HCT116 (cell line): ENCODE data around the gene CPOX. TPM values are rescaled to one million over a fixed set of nuclear protein-coding genes. Genes with fewer than 3 reads are reported as not detected.

Experiments
- ATAC-seq: fragments of 200-7000 bp; cut with Tn5 transposase; 2 replicates; pipeline ENCODE4 v1.9.1; 2020; ENCODE audit warnings: mild to moderate bottlenecking, moderate library complexity
- BruUV-seq: library from RNA; stranded (reverse); fragments of 400-500 nt; replicated peaks from 2 replicates; lab custom pipeline; 2021; lab: Mats Ljungman, UMichigan
- CTCF ChIA-PET: fragments of 300-600 bp; sonication (Branson Sonifier 250); formaldehyde crosslinking; loops from one replicate; lab custom pipeline; 2021; ENCODE audit warnings: antibody characterized with exemption; lab: Charles Lee
- POLR2A ChIA-PET: fragments of 300-600, 350-600 bp; sonication (Branson Sonifier 250); formaldehyde crosslinking; loops from one replicate; lab custom pipeline; 2021; ENCODE audit warnings: antibody characterized with exemption; lab: Charles Lee
- RAD21 ChIA-PET, 2 experiments: fragments of 300-600 bp; sonication (Branson Sonifier 250); formaldehyde crosslinking; loops; one replicate each; lab custom pipeline; 2023; ENCODE audit warnings: low total read pairs in 2 of 2; ENCODE audit not compliant: uncharacterized antibody in 2 of 2, unreplicated experiment in 2 of 2, low non-redundant PET in 1 of 2; lab: Charles Lee
- DNase-seq: peaks from one replicate; pipeline ENCODE4 v3.0.0-alpha.2; 2010; ENCODE audit warnings: low read depth, low spot score
- H2AFZ ChIP-seq: fragments of 200-600 bp; shearing (Covaris generic), sonication (generic); 2 replicates; pipeline ENCODE4 v1.6.1; 2017; ENCODE audit warnings: low read depth, mixed run types, mixed read lengths, antibody characterized with exemption, low read length; ENCODE audit not compliant: poor library complexity, severe bottlenecking
- H3K27ac ChIP-seq: 2 replicates; pipeline ENCODE4 v1.5.1; 2012; ENCODE audit warnings: low read depth, low read length
- H3K27me3 ChIP-seq: fragments of 200-600 bp; sonication (generic); 2 replicates; pipeline ENCODE4 v1.6.1; 2016; ENCODE audit warnings: mixed run types, low read length, mixed read lengths; ENCODE audit not compliant: insufficient read depth
- H3K36me3 ChIP-seq, 2 experiments: fragments of 200-500 bp in 1 of 2; fragments of 200-600 bp in 1 of 2; sonication (Bioruptor generic) in 1 of 2; sonication (generic) in 1 of 2; 2 replicates each; pipeline versions ENCODE4 v1.5.1 to v1.6.1; 2014 to 2016; ENCODE audit warnings: low read length in 2 of 2, inconsistent platforms in 1 of 2, mixed read lengths in 1 of 2, mixed run types in 1 of 2; ENCODE audit not compliant: insufficient read depth in 2 of 2, control insufficient read depth in 1 of 2
- H3K4me1 ChIP-seq, 2 experiments: fragments of 200-600 bp in 1 of 2; sonication (generic) in 1 of 2; 2 replicates each; pipeline versions ENCODE4 v1.5.1 to v1.6.1; 2012 to 2017; ENCODE audit warnings: low read length in 2 of 2, inconsistent platforms in 1 of 2, mild to moderate bottlenecking in 1 of 2, mixed read lengths in 1 of 2, mixed run types in 1 of 2, moderate library complexity in 1 of 2; ENCODE audit not compliant: insufficient read depth in 2 of 2, control insufficient read depth in 1 of 2
- H3K4me2 ChIP-seq: fragments of 200-600 bp; sonication (generic); 2 replicates; pipeline ENCODE4 v1.6.1; 2017; ENCODE audit warnings: mixed run types, low read length, mixed read lengths
- H3K4me3 ChIP-seq, 2 experiments: fragments of 200-600 bp in 1 of 2; sonication (generic) in 1 of 2; replicated peaks in 1 of 2; 2 replicates each; pipeline ENCODE4 v1.5.1; 2011 to 2016; ENCODE audit warnings: low read length in 2 of 2, control low read depth in 1 of 2, low read depth in 1 of 2, mild to moderate bottlenecking in 1 of 2, mixed read lengths in 1 of 2, mixed run types in 1 of 2
- H3K79me2 ChIP-seq: fragments of 200-600 bp; sonication (generic); 2 replicates; pipeline ENCODE4 v1.6.1; 2017; ENCODE audit warnings: mild to moderate bottlenecking, mixed run types, low read length, moderate library complexity, mixed read lengths; ENCODE audit not compliant: insufficient read depth
- H3K9ac ChIP-seq: fragments of 200-600 bp; sonication (generic); 2 replicates; pipeline ENCODE4 v1.6.1; 2016; ENCODE audit warnings: low read length, mixed read lengths
- H3K9me2 ChIP-seq: fragments of 200-600 bp; sonication (generic), shearing (Covaris generic); 2 replicates; pipeline ENCODE4 v1.6.1; 2017; ENCODE audit warnings: mixed run types, mild to moderate bottlenecking, moderate library complexity; ENCODE audit not compliant: insufficient read depth
- H3K9me3 ChIP-seq, 2 experiments: fragments of 200-500 bp in 1 of 2; fragments of 200-600 bp in 1 of 2; sonication (Bioruptor generic) in 1 of 2; sonication (generic) in 1 of 2; 2 replicates each; pipeline ENCODE4 v1.6.1; 2014 to 2017; ENCODE audit warnings: low read length in 2 of 2, mixed read lengths in 2 of 2, inconsistent platforms in 1 of 2, low read depth in 1 of 2, mild to moderate bottlenecking in 1 of 2, mixed run types in 1 of 2, moderate library complexity in 1 of 2; ENCODE audit not compliant: control insufficient read depth in 1 of 2, insufficient read depth in 1 of 2
- H4K20me1 ChIP-seq: fragments of 200-600 bp; sonication (generic), shearing (Covaris generic); 2 replicates; pipeline ENCODE4 v1.6.1; 2017; ENCODE audit warnings: mixed run types, mild to moderate bottlenecking, moderate library complexity; ENCODE audit not compliant: insufficient read depth
- CEBPB ChIP-seq: IDR thresholded peaks from 2 replicates; pipeline ENCODE4 v1.6.1; 2012; ENCODE audit warnings: low read depth
- EGR1 ChIP-seq: IDR thresholded peaks from 2 replicates; pipeline ENCODE4 v1.6.1; 2012; ENCODE audit warnings: low read depth
- EZH2 ChIP-seq: fragments of 200-600 bp; sonication (generic); IDR thresholded peaks from 2 replicates; pipeline ENCODE4 v1.6.1; 2017; ENCODE audit warnings: antibody characterized with exemption, mixed run types
- EZH2phosphoT487 ChIP-seq: fragments of 200-600 bp; IDR thresholded peaks from 2 replicates; pipeline ENCODE4 v1.6.1; 2018; ENCODE audit warnings: antibody characterized with exemption, borderline replicate concordance
- FOSL1 ChIP-seq: IDR thresholded peaks from 2 replicates; pipeline ENCODE4 v1.6.1; 2012; ENCODE audit warnings: low read depth
- POLR2A ChIP-seq: IDR thresholded peaks from 2 replicates; pipeline ENCODE4 v1.7.0; 2011; ENCODE audit warnings: borderline replicate concordance; ENCODE audit not compliant: insufficient read depth, insufficient read length; ENCODE audit errors: extremely low read depth
- POLR2AphosphoS5 ChIP-seq: IDR thresholded peaks from 2 replicates; pipeline ENCODE4 v1.6.1; 2011; ENCODE audit warnings: mild to moderate bottlenecking, low read depth, low read length, moderate library complexity
- SP1 ChIP-seq: IDR thresholded peaks from 2 replicates; pipeline ENCODE4 v1.6.1; 2012; ENCODE audit warnings: low read depth
- TCF7L2 ChIP-seq: IDR thresholded peaks from 2 replicates; pipeline ENCODE4 v1.7.0; 2011; ENCODE audit warnings: borderline replicate concordance, inconsistent platforms; ENCODE audit not compliant: insufficient read depth, insufficient read length; ENCODE audit errors: extremely low read depth
- ZFX ChIP-seq: fragments of 450-650 bp; IDR thresholded peaks from 2 replicates; pipeline ENCODE4 v1.6.1; 2017
- ZNF274 ChIP-seq: fragments of 200-500 bp; sonication (Bioruptor generic); IDR thresholded peaks from 2 replicates; pipeline ENCODE4 v1.6.1; 2014; ENCODE audit warnings: mild to moderate bottlenecking, low read depth, low read length, inconsistent platforms
- intact Hi-C: fragments of 100-400 bp; cut with micrococcal nuclease; formaldehyde crosslinking; loops from 2 replicates; pipeline ENCODE4 v1.10.0; 2022
- total RNA-seq: library from RNA; stranded (reverse); gene quantifications from one replicate; pipeline ENCODE4 v1.2.1, GENCODE V29; 2021; ENCODE audit not compliant: unreplicated experiment
- TF ChIP-seq, protein P1 (sequence below): IDR thresholded peaks from 2 replicates; pipeline ENCODE4 v1.6.1; 2012
- TF ChIP-seq, protein P2 (sequence below): IDR thresholded peaks from 2 replicates; pipeline ENCODE4 v1.6.1; 2012
- TF ChIP-seq, protein P3 (sequence below): IDR thresholded peaks from 2 replicates; pipeline ENCODE4 v1.6.1; 2012; ENCODE audit warnings: low read depth

CPOX gene
- total RNA-seq, 1 experiment from 2014 or later, result 353 TPM

DNA sequence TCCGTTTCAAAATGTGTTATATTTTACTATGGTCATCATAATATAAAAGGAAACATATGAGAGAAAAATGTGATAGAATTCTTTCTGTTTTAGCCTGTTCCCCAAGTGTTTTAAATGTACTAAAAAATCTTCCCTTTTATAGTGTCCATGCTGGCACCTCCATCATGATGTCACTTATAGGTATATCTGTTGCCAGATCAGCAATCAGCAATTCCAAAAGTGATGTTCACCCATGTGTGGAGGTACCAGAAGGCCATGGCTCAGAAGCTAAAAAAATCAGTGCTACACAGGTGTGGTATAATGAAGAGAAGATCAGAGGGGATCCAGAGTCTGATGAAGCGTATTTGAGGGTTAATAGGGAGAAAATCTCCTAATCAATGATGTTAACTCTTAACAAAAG lies 62.7 kb downstream of the CPOX start:
- intact Hi-C loops, result no loop called here
- H4K20me1 ChIP-seq, result no peaks in the 10 kb centered on the region
- H2AFZ ChIP-seq, result no peak overlapping the region
- H3K27me3 ChIP-seq, result no peaks in the 10 kb centered on the region
- BruUV-seq, result no TSS peak
- H3K9me2 ChIP-seq, result no peaks in the 10 kb centered on the region
- H3K79me2 ChIP-seq, result peaks cover 87% of the 10 kb centered on the region
- TF ChIP-seq SP1 (no peak), ZFX (no peak), EZH2 (no peak)
- H3K27ac ChIP-seq, result no peak overlapping the region; the same call in 1 of the 2 replicates
- peaks cover 50 to 73% of the 10 kb centered on the region in 2 experiments for H3K4me1 ChIP-seq
- DNase-seq (no peak), ATAC-seq (no peak)
- H3K9ac ChIP-seq, result no peak overlapping the region
- no peak overlapping the region for H3K4me2 ChIP-seq
- POLR2A ChIA-PET, result no interaction called here
- no peaks in the 10 kb centered on the region for H3K36me3 ChIP-seq
- CTCF ChIA-PET, result no interaction called here
- H3K4me3 ChIP-seq, result no peak overlapping the region
- RAD21 ChIA-PET, result no interaction called here
- no peaks in the 10 kb centered on the region for H3K9me3 ChIP-seq

DNA sequence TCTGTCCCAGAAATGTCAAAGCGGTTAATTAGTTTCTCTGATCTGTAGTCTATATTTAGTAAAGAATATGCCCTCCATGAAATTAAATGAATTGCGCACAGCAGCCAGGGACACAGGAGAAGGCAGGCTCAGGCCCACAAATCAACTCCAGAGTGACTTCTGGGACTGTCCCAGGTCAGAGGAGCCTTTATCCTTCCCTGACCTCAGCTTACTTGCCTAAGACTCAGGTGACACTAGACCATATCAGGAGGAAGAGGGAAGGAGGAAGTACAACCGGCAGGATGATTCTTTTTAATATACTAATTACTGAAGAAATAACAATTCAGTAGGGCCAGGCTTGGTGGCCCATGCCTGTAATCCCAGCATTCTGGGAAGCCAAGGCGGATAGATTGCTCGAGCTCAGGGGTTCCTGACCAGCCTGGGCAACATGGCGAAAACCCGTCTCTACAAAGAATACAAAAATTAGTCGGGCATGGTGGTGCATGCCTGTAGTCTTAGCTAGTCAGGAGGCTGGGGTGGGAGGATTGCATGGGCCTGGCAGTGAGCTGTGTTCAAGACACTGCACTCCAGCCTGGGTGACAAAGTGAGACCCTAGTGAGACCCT lies 63.5 kb downstream of the CPOX start:
- POLR2A ChIA-PET, result no interaction called here
- peak overlapping the region; percentile 44 for H3K27ac ChIP-seq
- DNase-seq, result no peak
- no TSS peak for BruUV-seq
- H3K36me3 ChIP-seq, result peaks cover 0 to 3% of the 10 kb centered on the region in 2 experiments; a peak in 1 of 4 replicates
- no peaks in the 10 kb centered on the region for H3K27me3 ChIP-seq
- no peaks in the 10 kb centered on the region for H3K9me3 ChIP-seq
- RAD21 ChIA-PET, result no interaction called here
- H3K79me2 ChIP-seq, result peaks cover 85% of the 10 kb centered on the region
- no peak overlapping the region for H2AFZ ChIP-seq
- no peaks in the 10 kb centered on the region for H3K9me2 ChIP-seq
- H3K4me2 ChIP-seq, result peak overlapping the region; percentile 23
- H3K4me3 ChIP-seq, result no peak overlapping the region
- CTCF ChIA-PET, result no interaction called here
- H3K9ac ChIP-seq, result no peak overlapping the region; the same call in 1 of the 2 replicates
- H3K4me1 ChIP-seq, result peaks cover 49 to 74% of the 10 kb centered on the region in 2 experiments
- ATAC-seq, result peak; percentile 40
- H4K20me1 ChIP-seq, result no peaks in the 10 kb centered on the region
- TF ChIP-seq EZH2phosphoT487 (no peak), ZNF274 (no peak), POLR2AphosphoS5 (no peak), ZFX (no peak), EGR1 (no peak), CEBPB (no peak), TCF7L2 (no peak), FOSL1 (no peak), POLR2A (no peak)
- TF ChIP-seq, protein P1, sequence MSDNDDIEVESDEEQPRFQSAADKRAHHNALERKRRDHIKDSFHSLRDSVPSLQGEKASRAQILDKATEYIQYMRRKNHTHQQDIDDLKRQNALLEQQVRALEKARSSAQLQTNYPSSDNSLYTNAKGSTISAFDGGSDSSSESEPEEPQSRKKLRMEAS, result no peak
- TF ChIP-seq, protein P2, sequence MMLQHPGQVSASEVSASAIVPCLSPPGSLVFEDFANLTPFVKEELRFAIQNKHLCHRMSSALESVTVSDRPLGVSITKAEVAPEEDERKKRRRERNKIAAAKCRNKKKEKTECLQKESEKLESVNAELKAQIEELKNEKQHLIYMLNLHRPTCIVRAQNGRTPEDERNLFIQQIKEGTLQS, result no peak
- TF ChIP-seq, protein P3, sequence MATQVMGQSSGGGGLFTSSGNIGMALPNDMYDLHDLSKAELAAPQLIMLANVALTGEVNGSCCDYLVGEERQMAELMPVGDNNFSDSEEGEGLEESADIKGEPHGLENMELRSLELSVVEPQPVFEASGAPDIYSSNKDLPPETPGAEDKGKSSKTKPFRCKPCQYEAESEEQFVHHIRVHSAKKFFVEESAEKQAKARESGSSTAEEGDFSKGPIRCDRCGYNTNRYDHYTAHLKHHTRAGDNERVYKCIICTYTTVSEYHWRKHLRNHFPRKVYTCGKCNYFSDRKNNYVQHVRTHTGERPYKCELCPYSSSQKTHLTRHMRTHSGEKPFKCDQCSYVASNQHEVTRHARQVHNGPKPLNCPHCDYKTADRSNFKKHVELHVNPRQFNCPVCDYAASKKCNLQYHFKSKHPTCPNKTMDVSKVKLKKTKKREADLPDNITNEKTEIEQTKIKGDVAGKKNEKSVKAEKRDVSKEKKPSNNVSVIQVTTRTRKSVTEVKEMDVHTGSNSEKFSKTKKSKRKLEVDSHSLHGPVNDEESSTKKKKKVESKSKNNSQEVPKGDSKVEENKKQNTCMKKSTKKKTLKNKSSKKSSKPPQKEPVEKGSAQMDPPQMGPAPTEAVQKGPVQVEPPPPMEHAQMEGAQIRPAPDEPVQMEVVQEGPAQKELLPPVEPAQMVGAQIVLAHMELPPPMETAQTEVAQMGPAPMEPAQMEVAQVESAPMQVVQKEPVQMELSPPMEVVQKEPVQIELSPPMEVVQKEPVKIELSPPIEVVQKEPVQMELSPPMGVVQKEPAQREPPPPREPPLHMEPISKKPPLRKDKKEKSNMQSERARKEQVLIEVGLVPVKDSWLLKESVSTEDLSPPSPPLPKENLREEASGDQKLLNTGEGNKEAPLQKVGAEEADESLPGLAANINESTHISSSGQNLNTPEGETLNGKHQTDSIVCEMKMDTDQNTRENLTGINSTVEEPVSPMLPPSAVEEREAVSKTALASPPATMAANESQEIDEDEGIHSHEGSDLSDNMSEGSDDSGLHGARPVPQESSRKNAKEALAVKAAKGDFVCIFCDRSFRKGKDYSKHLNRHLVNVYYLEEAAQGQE, result no peak
- intact Hi-C loops, result no loop called here
